K562 (cell line): ENCODE results near the gene MACROD2. TPM values are rescaled to one million over a fixed set of nuclear protein-coding genes. Genes with fewer than 3 reads are reported as not detected.

ENCODE experiments used
- ATAC-seq: fragments of 200-7000 bp; cut with Tn5 transposase; 3 replicates; pipeline ENCODE4 v1.9.1; 2020; ENCODE audit warnings: moderate library complexity
- BruUV-seq: library from RNA; stranded (reverse); fragments of 400-500 nt; replicated peaks from 2 replicates; lab custom pipeline; 2021; lab: Mats Ljungman, UMichigan
- CTCF ChIA-PET: fragments of 300-600 bp; formaldehyde crosslinking; extraction: SDS; loops from one replicate; lab custom pipeline; 2021; ENCODE audit warnings: low intra/inter-chr PET ratio; lab: Yijun Ruan, JAX
- POLR2A ChIA-PET: fragments of 300-600, 350-650 bp; sonication (Branson Sonifier 250); formaldehyde crosslinking; extraction: SDS; loops from one replicate; lab custom pipeline; 2021; ENCODE audit warnings: antibody characterized with exemption, inconsistent platforms; lab: Yijun Ruan, JAX
- DNase-seq, 4 experiments: peaks; one replicate each; pipeline versions ENCODE4 v3.0.0 to v3.0.0-alpha.2; 2011 to 2018; ENCODE audit warnings: low spot score in 3 of 4, mixed read lengths in 3 of 4; ENCODE audit errors: extremely low read depth in 1 of 4
- FAIRE-seq: peaks from 2 replicates; lab custom pipeline; 2011; peaks lifted over from hg19 to GRCh38; lab: Jason Lieb, UNC
- H2AFZ ChIP-seq: 2 replicates; pipeline ENCODE4 v1.6.0; 2011; ENCODE audit warnings: low read depth, low read length, control low read depth, inconsistent platforms
- H3K27ac ChIP-seq: fragments of 200-600 bp; 3 replicates; pipeline ENCODE4 v1.8.0; 2011; ENCODE audit warnings: low read depth, mild to moderate bottlenecking, control low read depth, inconsistent platforms, low read length, moderate library complexity, mixed read lengths; ENCODE audit errors: extremely low read depth
- H3K27me3 ChIP-seq, 2 experiments: fragments of 300-600 bp in 1 of 2; 2 replicates in 1 of 2; 3 replicates in 1 of 2; pipeline versions ENCODE4 v1.6.0 to v1.8.0; 2011; ENCODE audit warnings: inconsistent platforms in 2 of 2, low read length in 2 of 2, mild to moderate bottlenecking in 1 of 2, mixed read lengths in 1 of 2, moderate library complexity in 1 of 2; ENCODE audit not compliant: control insufficient read depth in 2 of 2, insufficient read depth in 2 of 2
- H3K36me3 ChIP-seq: fragments of 300-600 bp; 3 replicates; pipeline ENCODE4 v1.8.0; 2011; ENCODE audit warnings: mild to moderate bottlenecking, low read length, inconsistent platforms; ENCODE audit not compliant: control insufficient read depth, insufficient read depth
- H3K4me1 ChIP-seq, 2 experiments: fragments of 200-600 bp in 1 of 2; replicated peaks in 1 of 2; 2 replicates in 1 of 2; 3 replicates in 1 of 2; pipeline versions ENCODE4 v1.5.1 to v1.8.0; 2011; ENCODE audit warnings: inconsistent platforms in 2 of 2, low read length in 2 of 2, mild to moderate bottlenecking in 1 of 2, mixed read lengths in 1 of 2, moderate library complexity in 1 of 2; ENCODE audit not compliant: control insufficient read depth in 2 of 2, insufficient read depth in 2 of 2
- H3K4me2 ChIP-seq: 2 replicates; pipeline ENCODE4 v1.6.1; 2011; ENCODE audit warnings: low read length, control low read depth, inconsistent platforms, mixed read lengths; ENCODE audit not compliant: insufficient read depth
- H3K4me3 ChIP-seq: fragments of 200-600 bp; sonication (generic), shearing (Covaris generic); 2 replicates; pipeline ENCODE4 v1.5.1; 2016; ENCODE audit warnings: control low read depth, inconsistent platforms
- H3K79me2 ChIP-seq: fragments of 200-600 bp; 3 replicates; pipeline ENCODE4 v1.8.0; 2011; ENCODE audit warnings: low read length, inconsistent platforms; ENCODE audit not compliant: control insufficient read depth, insufficient read depth
- H3K9ac ChIP-seq, 2 experiments: 2 replicates each; pipeline versions ENCODE4 v1.6.0 to v1.6.1; 2011; ENCODE audit warnings: low read depth in 2 of 2, low read length in 2 of 2, control low read depth in 1 of 2, inconsistent platforms in 1 of 2, mild to moderate bottlenecking in 1 of 2, mixed read lengths in 1 of 2; ENCODE audit not compliant: insufficient read depth in 1 of 2
- H3K9me1 ChIP-seq: one replicate; pipeline ENCODE4 v1.6.0; 2011; ENCODE audit warnings: inconsistent platforms, mild to moderate bottlenecking, low read length, moderate library complexity; ENCODE audit not compliant: control insufficient read depth, insufficient read depth
- H3K9me3 ChIP-seq: replicated peaks from 2 replicates; pipeline ENCODE4 v1.5.1; 2011; ENCODE audit warnings: low read depth, low read length, inconsistent platforms; ENCODE audit not compliant: control insufficient read depth, insufficient read depth
- H4K20me1 ChIP-seq: replicated peaks from 2 replicates; pipeline ENCODE4 v1.6.1; 2011; ENCODE audit warnings: low read length, inconsistent platforms, mixed read lengths; ENCODE audit not compliant: control insufficient read depth, insufficient read depth
- KDM5B ChIP-seq: fragments of 200-600 bp; sonication (generic); IDR thresholded peaks from 2 replicates; pipeline ENCODE4 v1.6.1; 2012; ENCODE audit warnings: low read depth, mild to moderate bottlenecking, moderate library complexity, low read length, control low read depth, inconsistent platforms; ENCODE audit not compliant: insufficient replicate concordance
- MYBL2 ChIP-seq, 2 experiments: fragments of 450-650 bp in 1 of 2; sonication (generic) in 1 of 2; formaldehyde crosslinking in 1 of 2; IDR thresholded peaks; 2 replicates each; pipeline versions ENCODE4 v1.6.1 to v1.8.1; 2017 to 2022; ENCODE audit warnings: borderline replicate concordance in 1 of 2, inconsistent platforms in 1 of 2, low read depth in 1 of 2, mild to moderate bottlenecking in 1 of 2, missing genetic modification reagents in 1 of 2, moderate library complexity in 1 of 2
- WGBS: fragments of 100-300 bp; shearing (Covaris generic); methylation state at CpG from one replicate; pipeline ENCODE4 v1.1.6; 2016; ENCODE audit warnings: low coverage, mixed read lengths; ENCODE audit not compliant: insufficient coverage; ENCODE audit errors: missing lambda C conversion rate; 5-methylcytosine and 5-hydroxymethylcytosine counted together
- in situ Hi-C: fragments of 300-500 bp; cut with MboI; formaldehyde crosslinking; loops from 4 replicates; pipeline ENCODE4 v1.15.0; 2018; ENCODE audit warnings: inconsistent platforms, mixed read lengths
- intact Hi-C: fragments of 100-400 bp; cut with micrococcal nuclease; formaldehyde crosslinking; loops from 2 replicates; pipeline ENCODE4 v1.14.2; 2022
- polyA plus RNA-seq, 8 experiments: library from polyadenylated mRNA; depleted of rRNA in 4 of 8; stranded (reverse) in 5 of 8; unstranded in 3 of 8; fragments of >200 nt; fragmentation: Nextera tagmentation in 2 of 8; fragmentation: Illumina TruSeq in 1 of 8; extraction: Ambion mirVana in 2 of 8; extraction: Trizol in 1 of 8; gene quantifications; 2 replicates each; pipeline versions ENCODE4 v1.2.1 to v1.2.3, GENCODE V29; 2011 to 2014; ENCODE audit warnings: inconsistent platforms in 1 of 8, missing spikeins in 1 of 8
- total RNA-seq, 7 experiments: library from RNA; depleted of rRNA in 6 of 7; stranded (reverse); fragments of >200 nt in 6 of 7; fragmentation: Illumina TruSeq in 2 of 7; extraction: Trizol in 2 of 7; gene quantifications; 2 replicates each; pipeline versions ENCODE4 v1.2.1 to v1.2.3, GENCODE V29; 2011 to 2021; ENCODE audit warnings: low replicate concordance in 1 of 7
- TF ChIP-seq, protein P1 (sequence below): IDR thresholded peaks from 2 replicates; pipeline ENCODE4 v1.6.1; 2011; ENCODE audit warnings: borderline replicate concordance, low read depth, mild to moderate bottlenecking, moderate library complexity, low read length; ENCODE audit not compliant: insufficient read depth, poor library complexity, severe bottlenecking

The MACROD2 gene
- total and polyA plus RNA-seq, 9 of the 15 experiments (the other 6 are each of a cell fraction or from before 2014, with no cell fraction given), result not detected

DNA sequence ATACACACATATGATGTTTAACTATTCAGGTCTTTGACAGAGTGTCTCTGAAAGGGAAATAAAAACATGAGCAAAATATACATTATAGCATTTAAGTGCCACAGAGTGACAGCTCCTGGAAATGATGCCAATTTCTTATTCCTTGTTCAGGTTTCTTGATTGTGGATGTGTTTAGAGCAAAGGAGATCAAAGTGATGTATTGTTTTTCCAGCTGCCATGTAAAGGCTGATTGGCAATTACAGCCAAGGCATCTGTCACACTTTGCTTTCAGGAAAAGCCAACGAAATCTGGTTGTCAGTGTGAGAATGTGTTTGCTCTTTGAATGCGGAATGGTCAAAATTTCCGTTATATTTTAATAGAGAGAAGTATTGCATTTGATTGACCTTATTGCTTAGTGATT lies 689.9 kb downstream of the MACROD2 start:
- ChIA-PET CTCF (no interaction called here), POLR2A (no interaction called here)
- Histone ChIP-seq H3K4me1 (no peaks in the 10 kb centered on the region), H3K4me2 (no peak overlapping the region), H3K27me3 (no peaks in the 10 kb centered on the region), H3K9me1 (no peaks in the 10 kb centered on the region), H3K79me2 (no peaks in the 10 kb centered on the region), H2AFZ (no peak overlapping the region), H3K27ac (no peak overlapping the region), H4K20me1 (no peaks in the 10 kb centered on the region), H3K36me3 (no peaks in the 10 kb centered on the region), H3K4me3 (no peak overlapping the region), H3K9ac (no peak overlapping the region), H3K9me3 (no peaks in the 10 kb centered on the region)
- FAIRE-seq (no peak), ATAC-seq (no peak), DNase-seq (no peak)
- intact Hi-C loops, result no loop called here
- 4% methylated on average over 3 of the region's 3 CpGs for WGBS
- in situ Hi-C loops, result no loop called here
- no peak for TF ChIP-seq MYBL2 (IDR thresholded peaks at IDR 0.05; ENCODE audit: low read depth)
- no peak for TF ChIP-seq MYBL2 (CRISPR knock-in tag; IDR thresholded peaks at IDR 0.05; ENCODE audit: borderline replicate concordance)
- TF ChIP-seq, protein P1, sequence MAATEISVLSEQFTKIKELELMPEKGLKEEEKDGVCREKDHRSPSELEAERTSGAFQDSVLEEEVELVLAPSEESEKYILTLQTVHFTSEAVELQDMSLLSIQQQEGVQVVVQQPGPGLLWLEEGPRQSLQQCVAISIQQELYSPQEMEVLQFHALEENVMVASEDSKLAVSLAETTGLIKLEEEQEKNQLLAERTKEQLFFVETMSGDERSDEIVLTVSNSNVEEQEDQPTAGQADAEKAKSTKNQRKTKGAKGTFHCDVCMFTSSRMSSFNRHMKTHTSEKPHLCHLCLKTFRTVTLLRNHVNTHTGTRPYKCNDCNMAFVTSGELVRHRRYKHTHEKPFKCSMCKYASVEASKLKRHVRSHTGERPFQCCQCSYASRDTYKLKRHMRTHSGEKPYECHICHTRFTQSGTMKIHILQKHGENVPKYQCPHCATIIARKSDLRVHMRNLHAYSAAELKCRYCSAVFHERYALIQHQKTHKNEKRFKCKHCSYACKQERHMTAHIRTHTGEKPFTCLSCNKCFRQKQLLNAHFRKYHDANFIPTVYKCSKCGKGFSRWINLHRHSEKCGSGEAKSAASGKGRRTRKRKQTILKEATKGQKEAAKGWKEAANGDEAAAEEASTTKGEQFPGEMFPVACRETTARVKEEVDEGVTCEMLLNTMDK, result no peak
- TF ChIP-seq KDM5B, result no peak
- BruUV-seq, result no TSS peak
